Endodermal cell (in vitro differentiated cells): ENCODE results near the gene GUCY2C. TPM values are rescaled to one million over a fixed set of nuclear protein-coding genes. Genes with fewer than 3 reads are reported as not detected.

Experiments used
- DNase-seq: peaks from one replicate; pipeline ENCODE4 v3.0.0-alpha.2; 2017
- H3K27ac ChIP-seq: 2 replicates; pipeline ENCODE4 v1.5.1; 2013; ENCODE audit warnings: mild to moderate bottlenecking, low read depth, low read length, moderate library complexity
- H3K27me3 ChIP-seq: 2 replicates; pipeline ENCODE4 v1.6.1; 2013; ENCODE audit warnings: mild to moderate bottlenecking, low read length, moderate library complexity; ENCODE audit not compliant: insufficient read depth, control insufficient read depth, poor library complexity, severe bottlenecking
- H3K36me3 ChIP-seq: 2 replicates; pipeline ENCODE4 v1.7.0; 2013; ENCODE audit warnings: mild to moderate bottlenecking, low read length, moderate library complexity; ENCODE audit not compliant: control insufficient read depth, insufficient read depth
- H3K4me1 ChIP-seq: one replicate; pipeline ENCODE4 v1.7.0; 2013; ENCODE audit warnings: low read length; ENCODE audit not compliant: control insufficient read depth, insufficient read depth
- H3K4me3 ChIP-seq: 2 replicates; pipeline ENCODE4 v1.5.1; 2013; ENCODE audit warnings: mild to moderate bottlenecking, low read length, moderate library complexity
- H3K9ac ChIP-seq: 2 replicates; pipeline ENCODE4 v1.6.1; 2013; ENCODE audit warnings: mild to moderate bottlenecking, low read length, moderate library complexity; ENCODE audit not compliant: poor library complexity, severe bottlenecking; ENCODE audit errors: extremely low read depth
- H3K9me3 ChIP-seq: 2 replicates; pipeline ENCODE4 v1.6.1; 2013; ENCODE audit warnings: mild to moderate bottlenecking, low read length, moderate library complexity; ENCODE audit not compliant: control insufficient read depth
- H3K27ac Mint-ChIP-seq: 2 replicates; pipeline ENCODE4 v1.8.0; 2020; ENCODE audit warnings: mixed read lengths
- H3K27me3 Mint-ChIP-seq: 2 replicates; pipeline ENCODE4 v1.8.0; 2021; ENCODE audit warnings: mild to moderate bottlenecking, mixed read lengths; ENCODE audit not compliant: insufficient read depth
- H3K36me3 Mint-ChIP-seq: 2 replicates; pipeline ENCODE4 v1.8.0; 2020; ENCODE audit warnings: low read depth, mixed read lengths
- H3K4me1 Mint-ChIP-seq: 2 replicates; pipeline ENCODE4 v1.8.0; 2020; ENCODE audit warnings: mixed read lengths
- H3K4me3 Mint-ChIP-seq: 2 replicates; pipeline ENCODE4 v1.8.0; 2020; ENCODE audit warnings: mild to moderate bottlenecking, moderate library complexity, mixed read lengths
- H3K9me3 Mint-ChIP-seq: 2 replicates; pipeline ENCODE4 v1.8.0; 2020; ENCODE audit warnings: mild to moderate bottlenecking, mixed read lengths
- WGBS, 2 experiments: methylation state at CpG; one replicate each; pipeline versions ENCODE4 v1.1.5 to v1.1.7; 2013; ENCODE audit warnings: missing lambda C conversion rate in 2 of 2, mixed read lengths in 1 of 2; ENCODE audit not compliant: insufficient coverage in 1 of 2, insufficient read length in 1 of 2; 5-methylcytosine and 5-hydroxymethylcytosine counted together
- total RNA-seq, 2 donors: library from RNA; stranded (reverse); fragmentation: NEBNext Ultra II Directional in 1 of 2; extraction: Animal tissue kit (Norgen Biotek cat#: 25700) in 1 of 2; gene quantifications; 2 replicates in 1 of 2; 3 replicates in 1 of 2; pipeline ENCODE4 v1.2.1, GENCODE V29; 2021
- TF ChIP-seq, protein P1 (sequence below): fragments of 200-600 bp; sonication (generic); conservative IDR thresholded peaks from 2 replicates; pipeline ENCODE4 v1.5.0; 2021; ENCODE audit warnings: antibody characterized with exemption, mild to moderate bottlenecking

Gene GUCY2C
- total RNA-seq, 2 donors from 2014 or later: 1.4 to 2.4 TPM

DNA sequence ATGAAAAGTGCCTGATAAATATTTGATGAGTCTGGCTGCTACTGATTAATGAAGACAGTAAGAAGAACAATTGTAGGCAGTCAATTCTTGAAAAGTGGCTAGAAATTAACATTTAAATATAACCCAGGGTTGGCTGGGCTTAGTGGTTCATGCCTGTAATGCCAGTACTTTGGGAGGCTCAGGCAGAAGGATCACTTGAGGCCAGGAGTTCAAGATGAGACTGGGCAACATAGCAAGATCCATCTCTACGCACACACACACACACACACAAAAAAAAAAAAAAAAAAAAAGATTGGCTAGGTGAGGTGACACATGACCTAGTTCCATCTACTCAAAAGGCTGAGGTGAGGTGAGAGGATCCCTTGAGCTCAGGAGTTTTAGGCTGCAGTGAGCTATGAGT is 120.8 kb downstream of the GUCY2C start:
- Histone ChIP-seq H3K4me1 (no peaks in the 10 kb centered on the region), H3K4me3 (no peak overlapping the region), H3K9me3 (no peaks in the 10 kb centered on the region), H3K27ac (no peak overlapping the region), H3K36me3 (no peaks in the 10 kb centered on the region), H3K27me3 (no peaks in the 10 kb centered on the region), H3K9ac (no peak overlapping the region)
- H3K36me3 Mint-ChIP-seq: no peaks in the 10 kb centered on the region
- TF ChIP-seq, protein P1, sequence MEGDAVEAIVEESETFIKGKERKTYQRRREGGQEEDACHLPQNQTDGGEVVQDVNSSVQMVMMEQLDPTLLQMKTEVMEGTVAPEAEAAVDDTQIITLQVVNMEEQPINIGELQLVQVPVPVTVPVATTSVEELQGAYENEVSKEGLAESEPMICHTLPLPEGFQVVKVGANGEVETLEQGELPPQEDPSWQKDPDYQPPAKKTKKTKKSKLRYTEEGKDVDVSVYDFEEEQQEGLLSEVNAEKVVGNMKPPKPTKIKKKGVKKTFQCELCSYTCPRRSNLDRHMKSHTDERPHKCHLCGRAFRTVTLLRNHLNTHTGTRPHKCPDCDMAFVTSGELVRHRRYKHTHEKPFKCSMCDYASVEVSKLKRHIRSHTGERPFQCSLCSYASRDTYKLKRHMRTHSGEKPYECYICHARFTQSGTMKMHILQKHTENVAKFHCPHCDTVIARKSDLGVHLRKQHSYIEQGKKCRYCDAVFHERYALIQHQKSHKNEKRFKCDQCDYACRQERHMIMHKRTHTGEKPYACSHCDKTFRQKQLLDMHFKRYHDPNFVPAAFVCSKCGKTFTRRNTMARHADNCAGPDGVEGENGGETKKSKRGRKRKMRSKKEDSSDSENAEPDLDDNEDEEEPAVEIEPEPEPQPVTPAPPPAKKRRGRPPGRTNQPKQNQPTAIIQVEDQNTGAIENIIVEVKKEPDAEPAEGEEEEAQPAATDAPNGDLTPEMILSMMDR: no peak
- H3K4me1 Mint-ChIP-seq: peaks cover 11% of the 10 kb centered on the region
- H3K27me3 Mint-ChIP-seq: no peaks in the 10 kb centered on the region
- H3K27ac Mint-ChIP-seq: no peak overlapping the region
- H3K9me3 Mint-ChIP-seq: no peaks in the 10 kb centered on the region
- no CpG with 5 or more reads among the region's 1 CpG for WGBS, 2 experiments
- H3K4me3 Mint-ChIP-seq: no peak overlapping the region
- no peak for DNase-seq

DNA sequence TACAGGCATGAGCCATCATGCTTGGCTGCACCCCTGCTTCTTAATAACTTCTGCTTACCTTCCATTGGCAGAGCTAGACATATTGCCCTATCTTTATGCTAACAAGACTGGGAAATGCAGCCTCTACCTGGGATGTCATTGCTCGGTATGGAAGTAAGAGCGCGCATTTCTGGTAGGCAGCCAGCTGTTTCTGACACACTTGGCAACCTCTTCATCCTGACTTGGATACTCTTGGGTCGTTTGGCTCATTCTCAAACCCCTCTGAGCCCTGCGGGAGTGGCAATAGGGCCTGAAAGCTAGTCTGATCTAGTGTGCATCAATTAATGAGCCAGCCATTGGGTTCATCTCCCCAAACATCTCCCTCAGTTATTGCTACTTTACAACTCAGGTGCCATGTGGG is 123.3 kb downstream of the GUCY2C start:
- H3K36me3 Mint-ChIP-seq: no peaks in the 10 kb centered on the region
- Histone ChIP-seq H3K4me3 (no peak overlapping the region), H3K27me3 (peaks cover 2% of the 10 kb centered on the region), H3K4me1 (no peaks in the 10 kb centered on the region), H3K36me3 (no peaks in the 10 kb centered on the region), H3K9me3 (no peaks in the 10 kb centered on the region), H3K9ac (no peak overlapping the region), H3K27ac (no peak overlapping the region)
- peaks cover 22% of the 10 kb centered on the region for H3K4me1 Mint-ChIP-seq
- no peaks in the 10 kb centered on the region for H3K9me3 Mint-ChIP-seq
- H3K27ac Mint-ChIP-seq: no peak overlapping the region
- DNase-seq: no peak
- H3K4me3 Mint-ChIP-seq: no peak overlapping the region
- TF ChIP-seq, protein P1: no peak
- 91 to 93% methylated on average over 5 of the region's 5 CpGs for WGBS, 2 experiments
- H3K27me3 Mint-ChIP-seq: no peaks in the 10 kb centered on the region

DNA sequence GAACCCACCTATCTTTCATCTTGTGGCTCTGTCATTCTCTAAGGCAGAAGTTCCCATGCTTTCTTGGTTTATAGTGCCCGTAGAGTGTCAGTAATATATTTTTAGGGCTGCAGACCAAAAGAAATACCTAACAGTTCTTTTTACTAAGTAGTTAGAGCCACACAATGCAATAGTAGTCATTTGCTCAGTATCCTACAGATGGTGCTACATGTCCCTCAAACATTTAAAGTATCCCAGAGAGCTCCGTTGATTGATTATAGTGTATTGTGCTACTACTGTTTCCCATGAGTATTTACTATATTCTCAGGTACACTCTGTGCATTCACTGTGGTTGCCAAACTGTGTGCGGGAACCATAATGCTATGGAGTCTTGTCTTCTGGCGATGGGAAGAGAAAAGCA is 124.0 kb downstream of the GUCY2C start:
- Mint-ChIP-seq H3K4me3 (no peak overlapping the region), H3K27ac (no peak overlapping the region), H3K36me3 (no peaks in the 10 kb centered on the region), H3K9me3 (no peaks in the 10 kb centered on the region), H3K27me3 (no peaks in the 10 kb centered on the region), H3K4me1 (peaks cover 26% of the 10 kb centered on the region)
- Histone ChIP-seq H3K4me1 (no peaks in the 10 kb centered on the region), H3K4me3 (no peak overlapping the region), H3K27ac (no peak overlapping the region), H3K9ac (no peak overlapping the region), H3K36me3 (no peaks in the 10 kb centered on the region), H3K27me3 (peaks cover 7% of the 10 kb centered on the region), H3K9me3 (no peaks in the 10 kb centered on the region)
- WGBS, 2 experiments: 88 to 97% methylated on average over 1 to 2 of the region's 4 CpGs
- TF ChIP-seq, protein P1: peak; percentile 77
- no peak for DNase-seq
